ENCODE results near the gene GOLPH3L.

- no peak for TF ChIP-seq EP300 (IDR thresholded peaks at IDR 0.05)
- no peak for TF ChIP-seq CTCF (IDR thresholded peaks at IDR 0.05)
- TF ChIP-seq POLR2A (IDR thresholded peaks at IDR 0.05): no peak
These were observed 86.4 kb downstream of the GOLPH3L start for GRCh38 chr1:150610576-150610975.

Data from ovary (tissue), 3 donors.